HepG2 (cell line): ENCODE results near the gene GSKIP. TPM values are rescaled to one million over a fixed set of nuclear protein-coding genes. Genes with fewer than 3 reads are reported as not detected.

Experiments
- ATAC-seq: fragments of 200-7000 bp; cut with Tn5 transposase; 3 replicates; pipeline ENCODE4 v1.9.1; 2020; ENCODE audit warnings: mild to moderate bottlenecking, moderate library complexity
- BruUV-seq: library from RNA; stranded (reverse); fragments of 400-500 nt; replicated peaks from 2 replicates; lab custom pipeline; 2021; lab: Mats Ljungman, UMichigan
- CTCF ChIA-PET: fragments of 300-600 bp; formaldehyde crosslinking; extraction: SDS; loops from one replicate; lab custom pipeline; 2021; ENCODE audit warnings: low total read pairs, inconsistent platforms, low intra/inter-chr PET ratio; lab: Yijun Ruan, JAX
- POLR2A ChIA-PET: fragments of 350-600 bp; sonication (Branson Sonifier 250); formaldehyde crosslinking; loops from one replicate; lab custom pipeline; 2020; ENCODE audit warnings: antibody characterized with exemption, inconsistent platforms; lab: Yijun Ruan, JAX
- DNase-seq: peaks from one replicate; pipeline ENCODE4 v3.0.0-alpha.2; 2015; ENCODE audit warnings: low spot score
- FAIRE-seq: peaks from 3 replicates; lab custom pipeline; 2011; peaks lifted over from hg19 to GRCh38; lab: Jason Lieb, UNC
- H2AFZ ChIP-seq: one replicate; pipeline ENCODE4 v1.6.1; 2011; ENCODE audit warnings: low read length, inconsistent platforms
- H3K27ac ChIP-seq: fragments of 300-600 bp; 3 replicates; pipeline ENCODE4 v1.8.0; 2011; ENCODE audit warnings: mixed run types, mild to moderate bottlenecking, mixed read lengths, low read length, inconsistent platforms; ENCODE audit not compliant: insufficient read depth; ENCODE audit errors: extremely low read length
- H3K27me3 ChIP-seq, 2 experiments: fragments of 200-600 bp in 1 of 2; 2 replicates in 1 of 2; 3 replicates in 1 of 2; pipeline versions ENCODE4 v1.6.0 to v1.8.0; 2011; ENCODE audit warnings: low read length in 2 of 2, mild to moderate bottlenecking in 2 of 2, moderate library complexity in 2 of 2, inconsistent platforms in 1 of 2; ENCODE audit not compliant: insufficient read depth in 2 of 2, control insufficient read depth in 1 of 2
- H3K36me3 ChIP-seq, 2 experiments: fragments of 200-600 bp in 1 of 2; replicated peaks in 1 of 2; 2 replicates in 1 of 2; 3 replicates in 1 of 2; pipeline versions ENCODE4 v1.5.1 to v1.8.0; 2011; ENCODE audit warnings: low read length in 2 of 2, inconsistent platforms in 1 of 2; ENCODE audit not compliant: insufficient read depth in 2 of 2, control insufficient read depth in 1 of 2
- H3K4me1 ChIP-seq: 2 replicates; pipeline ENCODE4 v1.5.1; 2012; ENCODE audit warnings: low read length, inconsistent platforms; ENCODE audit not compliant: insufficient read depth
- H3K4me2 ChIP-seq: 2 replicates; pipeline ENCODE4 v1.6.0; 2011; ENCODE audit warnings: low read depth, low read length, inconsistent platforms
- H3K4me3 ChIP-seq, 3 experiments: fragments of 200-600 bp in 1 of 3; sonication (generic), shearing (Covaris generic) in 1 of 3; replicated peaks in 1 of 3; 2 replicates each; pipeline ENCODE4 v1.5.1; 2011 to 2016; ENCODE audit warnings: low read length in 3 of 3, inconsistent platforms in 2 of 3, low read depth in 2 of 3, mild to moderate bottlenecking in 2 of 3, control low read depth in 1 of 3, mixed read lengths in 1 of 3; ENCODE audit not compliant: insufficient read depth in 1 of 3
- H3K79me2 ChIP-seq: one replicate; pipeline ENCODE4 v1.6.1; 2011; ENCODE audit warnings: low read length, inconsistent platforms; ENCODE audit not compliant: insufficient read depth
- H3K9ac ChIP-seq: 2 replicates; pipeline ENCODE4 v1.6.0; 2011; ENCODE audit warnings: mild to moderate bottlenecking, low read depth, low read length, inconsistent platforms; ENCODE audit not compliant: insufficient read depth
- H3K9me3 ChIP-seq: 2 replicates; pipeline ENCODE4 v1.5.1; 2012; ENCODE audit warnings: mild to moderate bottlenecking, low read length
- H4K20me1 ChIP-seq: 2 replicates; pipeline ENCODE4 v1.6.0; 2011; ENCODE audit warnings: inconsistent platforms, mild to moderate bottlenecking, low read length, moderate library complexity; ENCODE audit not compliant: insufficient read depth
- ATF6 ChIP-seq: sonication (generic); formaldehyde crosslinking; conservative IDR thresholded peaks from 2 replicates; pipeline ENCODE4 v1.4.0; 2020; ENCODE audit warnings: missing genetic modification reagents
- CREM ChIP-seq, 2 experiments: sonication (generic) in 1 of 2; formaldehyde crosslinking in 1 of 2; IDR thresholded peaks; 2 replicates each; pipeline versions ENCODE4 v1.4.0 to v1.6.1; 2016 to 2020; ENCODE audit warnings: antibody characterized with exemption in 1 of 2, mild to moderate bottlenecking in 1 of 2, missing genetic modification reagents in 1 of 2
- FOXC1 ChIP-seq: sonication (generic); formaldehyde crosslinking; IDR thresholded peaks from 2 replicates; pipeline ENCODE4 v1.8.0; 2022; ENCODE audit warnings: mild to moderate bottlenecking, missing genetic modification reagents, borderline replicate concordance
- HNRNPL ChIP-seq: fragments of 200-400 bp; formaldehyde crosslinking; IDR thresholded peaks from 2 replicates; pipeline ENCODE4 v1.6.1; 2017; ENCODE audit warnings: mild to moderate bottlenecking, low read depth, low read length
- JUN ChIP-seq: sonication (generic); formaldehyde crosslinking; IDR thresholded peaks from 2 replicates; pipeline ENCODE4 v1.4.0; 2020; ENCODE audit warnings: mild to moderate bottlenecking, missing genetic modification reagents
- KAT8 ChIP-seq: IDR thresholded peaks from 2 replicates; pipeline ENCODE4 v1.6.1; 2016; ENCODE audit warnings: missing genetic modification reagents, missing compliant biosample characterization
- KLF11 ChIP-seq: IDR thresholded peaks from 2 replicates; pipeline ENCODE4 v1.6.1; 2016; ENCODE audit warnings: missing compliant biosample characterization
- MAFF ChIP-seq: IDR thresholded peaks from 2 replicates; pipeline ENCODE4 v1.6.1; 2011; ENCODE audit warnings: low read depth, low read length, improper control_type of control experiment
- POLR2G ChIP-seq: fragments of 200-400 bp; formaldehyde crosslinking; IDR thresholded peaks from 2 replicates; pipeline ENCODE4 v1.6.1; 2018; ENCODE audit warnings: mild to moderate bottlenecking, low read depth, low read length, moderate library complexity
- PTBP1 ChIP-seq: fragments of 200-400 bp; formaldehyde crosslinking; IDR thresholded peaks from 2 replicates; pipeline ENCODE4 v1.6.1; 2018; ENCODE audit warnings: low read length, low read depth; ENCODE audit not compliant: poor library complexity, severe bottlenecking
- SMC3 ChIP-seq: IDR thresholded peaks from 2 replicates; pipeline ENCODE4 v1.6.1; 2011; ENCODE audit warnings: low read length, improper control_type of control experiment
- SNAI1 ChIP-seq: sonication (generic); formaldehyde crosslinking; IDR thresholded peaks from 2 replicates; pipeline ENCODE4 v1.5.0; 2020; ENCODE audit warnings: mild to moderate bottlenecking, missing genetic modification reagents, borderline replicate concordance
- SPEN ChIP-seq: sonication (generic); formaldehyde crosslinking; IDR thresholded peaks from 2 replicates; pipeline ENCODE4 v1.5.1; 2020; ENCODE audit warnings: low read depth, mild to moderate bottlenecking, missing genetic modification reagents
- TSC22D2 ChIP-seq: sonication (generic); formaldehyde crosslinking; IDR thresholded peaks from 2 replicates; pipeline ENCODE4 v1.5.1; 2020; ENCODE audit warnings: missing genetic modification reagents, mild to moderate bottlenecking, borderline replicate concordance
- WIZ ChIP-seq: sonication (generic); formaldehyde crosslinking; IDR thresholded peaks from 2 replicates; pipeline ENCODE4 v1.5.1; 2020; ENCODE audit warnings: mild to moderate bottlenecking, missing genetic modification reagents
- ZBTB38 ChIP-seq: sonication (generic); formaldehyde crosslinking; IDR thresholded peaks from 2 replicates; pipeline ENCODE4 v1.5.1; 2020; ENCODE audit warnings: mild to moderate bottlenecking, missing genetic modification reagents
- ZBTB42 ChIP-seq: sonication (generic); formaldehyde crosslinking; IDR thresholded peaks from 2 replicates; pipeline ENCODE4 v1.5.0; 2020; ENCODE audit warnings: mild to moderate bottlenecking, missing genetic modification reagents
- ZNF468 ChIP-seq: sonication (generic); formaldehyde crosslinking; IDR thresholded peaks from 2 replicates; pipeline ENCODE4 v1.8.0; 2022; ENCODE audit warnings: mild to moderate bottlenecking, moderate library complexity, missing genetic modification reagents
- ZNF552 ChIP-seq: sonication (generic); formaldehyde crosslinking; IDR thresholded peaks from 2 replicates; pipeline ENCODE4 v1.9.0; 2022; ENCODE audit warnings: missing genetic modification reagents, mild to moderate bottlenecking, borderline replicate concordance
- WGBS: methylation state at CpG from one replicate; pipeline ENCODE4 v1.1.6; 2017; ENCODE audit warnings: low lambda C conversion rate; 5-methylcytosine and 5-hydroxymethylcytosine counted together
- in situ Hi-C: cut with HindIII; loops from 2 replicates; pipeline ENCODE4 v1.10.0; 2017; ENCODE audit warnings: low pct_unique_long_range_greater_than_20kb; ENCODE audit not compliant: extremely low pct_ligation_motif_present
- intact Hi-C: fragments of 100-400 bp; cut with micrococcal nuclease; formaldehyde crosslinking; loops from one replicate; pipeline ENCODE4 v1.10.0; 2022; ENCODE audit not compliant: unreplicated experiment
- polyA plus RNA-seq, 8 experiments: library from polyadenylated mRNA; depleted of rRNA in 3 of 8; stranded (reverse) in 7 of 8; unstranded in 1 of 8; fragments of >200 nt; fragmentation: Illumina TruSeq in 4 of 8; extraction: Trizol in 4 of 8; gene quantifications; 2 replicates each; pipeline versions ENCODE4 v1.2.1 to v1.2.3, GENCODE V29; 2011 to 2016; ENCODE audit warnings: low read depth in 4 of 8, missing spikeins in 1 of 8, mixed read lengths in 1 of 8; ENCODE audit not compliant: insufficient read depth in 1 of 8
- total RNA-seq, 5 experiments: library from RNA; depleted of rRNA; stranded (reverse); fragments of >200 nt; fragmentation: Illumina TruSeq; extraction: Trizol; gene quantifications; 2 replicates each; pipeline ENCODE4 v1.2.3, GENCODE V29; 2016; ENCODE audit warnings: low read depth in 1 of 5
- TF ChIP-seq, protein P1 (sequence below): sonication (generic); formaldehyde crosslinking; IDR thresholded peaks from 2 replicates; pipeline ENCODE4 v1.8.1; 2022; ENCODE audit warnings: low read depth, mild to moderate bottlenecking, missing genetic modification reagents

Gene GSKIP
- total and polyA plus RNA-seq, 2 of the 13 experiments (the other 11 are each of a cell fraction or from before 2014, with no cell fraction given): 12.5 to 27.3 TPM

- TF ChIP-seq SPEN (no peak), CREM (IDR thresholded peaks at IDR 0.05) (no peak), CREM (CRISPR knock-in tag; IDR thresholded peaks at IDR 0.05) (no peak)
These were observed 36.1 kb downstream of the GSKIP start (continued) for GRCh38 chr14:96399405-96399804.

GRCh38 chr14:96400495-96400894 is 37.2 kb downstream of the GSKIP start:
- no peak for FAIRE-seq
- Histone ChIP-seq H3K36me3 (no peaks in the 10 kb centered on the region), H3K27ac (no peak overlapping the region), H3K4me1 (no peaks in the 10 kb centered on the region), H3K9ac (no peak overlapping the region), H3K9me3 (no peaks in the 10 kb centered on the region), H3K4me3 (no peak overlapping the region), H4K20me1 (no peaks in the 10 kb centered on the region), H3K79me2 (no peaks in the 10 kb centered on the region), H3K4me2 (no peak overlapping the region), H3K27me3 (no peaks in the 10 kb centered on the region; a peak in 1 of 5 replicates), H2AFZ (no peak overlapping the region)
- 7% methylated on average over 4 of the region's 5 CpGs for WGBS
- intact Hi-C loops: no loop called here
- ATAC-seq: no peak
- CTCF ChIA-PET: no interaction called here
- BruUV-seq: no TSS peak
- TF ChIP-seq MAFF: no peak
- no peak for TF ChIP-seq ZNF552 (CRISPR knock-in tag)
- no peak for TF ChIP-seq HNRNPL
- TF ChIP-seq PTBP1: no peak
- no peak for TF ChIP-seq WIZ (CRISPR knock-in tag)
- no peak for TF ChIP-seq FOXC1 (CRISPR knock-in tag)
- no peak for TF ChIP-seq ZNF468 (CRISPR knock-in tag)
- TF ChIP-seq ZBTB38 (CRISPR knock-in tag): no peak
- no peak for TF ChIP-seq TSC22D2 (CRISPR knock-in tag)
- TF ChIP-seq JUN: no peak
- TF ChIP-seq, protein P1, sequence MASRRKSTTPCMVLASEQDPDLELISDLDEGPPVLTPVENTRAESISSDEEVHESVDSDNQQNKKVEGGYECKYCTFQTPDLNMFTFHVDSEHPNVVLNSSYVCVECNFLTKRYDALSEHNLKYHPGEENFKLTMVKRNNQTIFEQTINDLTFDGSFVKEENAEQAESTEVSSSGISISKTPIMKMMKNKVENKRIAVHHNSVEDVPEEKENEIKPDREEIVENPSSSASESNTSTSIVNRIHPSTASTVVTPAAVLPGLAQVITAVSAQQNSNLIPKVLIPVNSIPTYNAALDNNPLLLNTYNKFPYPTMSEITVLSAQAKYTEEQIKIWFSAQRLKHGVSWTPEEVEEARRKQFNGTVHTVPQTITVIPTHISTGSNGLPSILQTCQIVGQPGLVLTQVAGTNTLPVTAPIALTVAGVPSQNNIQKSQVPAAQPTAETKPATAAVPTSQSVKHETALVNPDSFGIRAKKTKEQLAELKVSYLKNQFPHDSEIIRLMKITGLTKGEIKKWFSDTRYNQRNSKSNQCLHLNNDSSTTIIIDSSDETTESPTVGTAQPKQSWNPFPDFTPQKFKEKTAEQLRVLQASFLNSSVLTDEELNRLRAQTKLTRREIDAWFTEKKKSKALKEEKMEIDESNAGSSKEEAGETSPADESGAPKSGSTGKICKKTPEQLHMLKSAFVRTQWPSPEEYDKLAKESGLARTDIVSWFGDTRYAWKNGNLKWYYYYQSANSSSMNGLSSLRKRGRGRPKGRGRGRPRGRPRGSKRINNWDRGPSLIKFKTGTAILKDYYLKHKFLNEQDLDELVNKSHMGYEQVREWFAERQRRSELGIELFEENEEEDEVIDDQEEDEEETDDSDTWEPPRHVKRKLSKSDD: no peak
- TF ChIP-seq SMC3: no peak
- no peak for TF ChIP-seq KLF11 (CRISPR knock-in tag)
- TF ChIP-seq SNAI1 (CRISPR knock-in tag): no peak
- TF ChIP-seq ATF6 (CRISPR knock-in tag): no peak
- TF ChIP-seq POLR2G: no peak
- TF ChIP-seq ZBTB42 (CRISPR knock-in tag): no peak
- no peak for TF ChIP-seq KAT8 (CRISPR knock-in tag)
- DNase-seq: no peak
- in situ Hi-C loops: no loop called here
- POLR2A ChIA-PET: interaction anchor here (0.7 kb wide), 1 partner anchor 109 kb away, joined by 3 read pairs; no protein-coding TSS in a partner anchor
